Neural crest cell (in vitro differentiated cells): ENCODE measurements around the gene FNDC3A. TPM values are rescaled to one million over a fixed set of nuclear protein-coding genes. Genes with fewer than 3 reads are reported as not detected.

ENCODE experiments used
- DNase-seq: peaks from one replicate; pipeline ENCODE4 v3.0.0; 2021; ENCODE audit warnings: low read depth, mixed read lengths, low spot score
- H3K27ac Mint-ChIP-seq: one replicate; pipeline ENCODE4 v1.8.0; 2021; ENCODE audit warnings: mild to moderate bottlenecking, mixed read lengths; ENCODE audit not compliant: unreplicated experiment
- H3K27me3 Mint-ChIP-seq: 2 replicates; pipeline ENCODE4 v1.8.0; 2021; ENCODE audit warnings: low read depth, mild to moderate bottlenecking, mixed read lengths
- H3K36me3 Mint-ChIP-seq: 2 replicates; pipeline ENCODE4 v1.8.0; 2021; ENCODE audit warnings: low read depth, mild to moderate bottlenecking, mixed read lengths
- H3K4me1 Mint-ChIP-seq: 2 replicates; pipeline ENCODE4 v1.8.0; 2021; ENCODE audit warnings: mixed read lengths
- H3K4me3 Mint-ChIP-seq: one replicate; pipeline ENCODE4 v1.8.0; 2021; ENCODE audit warnings: mild to moderate bottlenecking, mixed read lengths
- H3K9me3 Mint-ChIP-seq: 2 replicates; pipeline ENCODE4 v1.8.0; 2021; ENCODE audit warnings: mixed read lengths
- CTCF ChIP-seq: fragments of 200-600 bp; sonication (generic); conservative IDR thresholded peaks from 2 replicates; pipeline ENCODE4 v1.5.0; 2021; ENCODE audit warnings: antibody characterized with exemption, mild to moderate bottlenecking
- total RNA-seq: library from RNA; stranded (reverse); gene quantifications from 2 replicates; pipeline ENCODE4 v1.2.1, GENCODE V29; 2021

The FNDC3A gene
- total RNA-seq, 1 donor from 2014 or later = 57.1 TPM

GRCh38 chr13:49183672-49184325 lies 208.1 kb downstream of the FNDC3A start:
- Mint-ChIP-seq H3K36me3 (peaks cover 17% of the 10 kb centered on the region), H3K4me1 (no peaks in the 10 kb centered on the region), H3K27me3 (no peaks in the 10 kb centered on the region), H3K4me3 (no peak overlapping the region), H3K9me3 (no peaks in the 10 kb centered on the region), H3K27ac (no peak overlapping the region)
- DNase-seq = no peak
- TF ChIP-seq CTCF = no peak

DNA sequence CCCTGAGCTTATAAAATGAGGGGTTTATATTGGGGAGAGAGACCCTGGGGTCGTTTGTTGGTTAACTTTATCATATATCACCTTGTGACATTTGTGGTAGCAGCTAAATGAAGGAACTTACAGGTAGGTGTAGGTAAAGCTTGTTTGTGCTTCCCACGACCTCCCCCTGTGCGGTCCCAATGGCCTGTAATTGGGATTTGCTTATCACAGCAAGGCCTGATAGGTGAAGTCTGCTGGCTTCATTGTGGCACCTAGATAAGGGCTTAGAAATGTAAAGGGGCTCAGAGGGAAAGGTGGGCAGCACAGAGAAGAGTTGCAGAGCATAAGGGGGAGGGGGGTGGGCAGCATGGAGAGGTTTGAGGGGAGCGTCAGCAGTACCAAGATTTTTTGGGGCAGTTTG lies 208.9 kb downstream of the FNDC3A start:
- H3K4me3 Mint-ChIP-seq = no peak overlapping the region
- H3K27ac Mint-ChIP-seq = no peak overlapping the region
- H3K27me3 Mint-ChIP-seq = no peaks in the 10 kb centered on the region
- no peaks in the 10 kb centered on the region for H3K9me3 Mint-ChIP-seq
- TF ChIP-seq CTCF = no peak
- DNase-seq = no peak
- H3K36me3 Mint-ChIP-seq = peaks cover 16% of the 10 kb centered on the region
- H3K4me1 Mint-ChIP-seq = no peaks in the 10 kb centered on the region

GRCh38 chr13:49185264-49185663 lies 209.6 kb downstream of the FNDC3A start:
- Mint-ChIP-seq H3K4me1 (no peaks in the 10 kb centered on the region), H3K36me3 (peaks cover 16% of the 10 kb centered on the region), H3K27me3 (no peaks in the 10 kb centered on the region), H3K27ac (no peak overlapping the region), H3K4me3 (no peak overlapping the region), H3K9me3 (no peaks in the 10 kb centered on the region)
- no peak for DNase-seq
- no peak for TF ChIP-seq CTCF

- Mint-ChIP-seq H3K4me1 (no peaks in the 10 kb centered on the region), H3K36me3 (peaks cover 15% of the 10 kb centered on the region), H3K9me3 (no peaks in the 10 kb centered on the region), H3K27ac (no peak overlapping the region), H3K4me3 (no peak overlapping the region), H3K27me3 (no peaks in the 10 kb centered on the region)
- TF ChIP-seq CTCF = no peak
- DNase-seq = no peak
Measured at GRCh38 chr13:49190901-49191300, 215.2 kb downstream of the FNDC3A start.

- H3K27ac Mint-ChIP-seq = no peak overlapping the region
- H3K36me3 Mint-ChIP-seq = peaks cover 30% of the 10 kb centered on the region
- no peak for DNase-seq
- no peaks in the 10 kb centered on the region for H3K4me1 Mint-ChIP-seq
- peaks cover 6% of the 10 kb centered on the region for H3K9me3 Mint-ChIP-seq
- no peak for TF ChIP-seq CTCF
- H3K27me3 Mint-ChIP-seq = no peaks in the 10 kb centered on the region
- H3K4me3 Mint-ChIP-seq = no peak overlapping the region
Measured at GRCh38 chr13:49206641-49207040, 230.9 kb downstream of the FNDC3A start.
